Measurements from ENCODE around the gene NEDD9. TPM values are rescaled to one million over a fixed set of nuclear protein-coding genes. Genes with fewer than 3 reads are reported as not detected.

Gene NEDD9
- total and polyA plus RNA-seq, 4 donors = 7.5 to 16.8 (median 11.7) TPM

GRCh38 chr6:11268978-11269377, 36.5 kb upstream of the NEDD9 start:
- Histone ChIP-seq H3K27ac (ENCODE audit: low read depth in 1 of 2, low read length in 2 of 2) (no peak overlapping the region), H3K4me3 (ENCODE audit: low read depth in 1 of 3, low read length in 3 of 3) (no peak overlapping the region), H3K9me3 (ENCODE audit: control insufficient read depth in 4 of 4, low read length in 3 of 4) (no peaks in the 10 kb centered on the region), H3K36me3 (ENCODE audit: control insufficient read depth in 4 of 4, insufficient read depth in 3 of 4, low read depth in 1 of 4, low read length in 3 of 4) (no peaks in the 10 kb centered on the region), H3K27me3 (ENCODE audit: control insufficient read depth in 4 of 4, insufficient read depth in 4 of 4, low read length in 3 of 4) (no peaks in the 10 kb centered on the region), H3K4me1 (ENCODE audit: control insufficient read depth in 4 of 4, insufficient read depth in 4 of 4, low read length in 3 of 4) (peaks cover 2 to 7% (median 4%) of the 10 kb centered on the region in 4 donors), H3K9ac (ENCODE audit: low read depth in 1 of 2, low read length in 2 of 2) (peak overlapping the region in 1 of 2 donors; percentile 3)
- WGBS = 85% methylated on average over 4 of the region's 4 CpGs
- TF ChIP-seq TAF1 (conservative IDR thresholded peaks at IDR 0.05) (no peak), HNF4A (conservative IDR thresholded peaks at IDR 0.05) (no peak), MAX (IDR thresholded peaks at IDR 0.05) (no peak), JUND (IDR thresholded peaks at IDR 0.05) (no peak), HNF4G (IDR thresholded peaks at IDR 0.05) (no peak), FOXA1 (IDR thresholded peaks at IDR 0.05) (no peak), EGR1 (IDR thresholded peaks at IDR 0.05; ENCODE audit: low read depth in 2 of 2) (no peak), NR2F2 (IDR thresholded peaks at IDR 0.05) (no peak), ZBTB33 (IDR thresholded peaks at IDR 0.05) (no peak), YY1 (IDR thresholded peaks at IDR 0.05) (no peak)
- no peak for DNase-seq (ENCODE audit: low spot score)

GRCh38 chr6:11266926-11267325, 34.5 kb upstream of the NEDD9 start:
- DNase-seq (ENCODE audit: low spot score) = no peak
- no peak overlapping the region for H3K9ac ChIP-seq (ENCODE audit: low read depth in 1 of 2, low read length in 2 of 2)
- H3K27me3 ChIP-seq (ENCODE audit: control insufficient read depth in 4 of 4, insufficient read depth in 4 of 4, low read length in 3 of 4) = no peaks in the 10 kb centered on the region
- WGBS = 82% methylated on average over 3 of the region's 3 CpGs
- H3K36me3 ChIP-seq (ENCODE audit: control insufficient read depth in 4 of 4, insufficient read depth in 3 of 4, low read depth in 1 of 4, low read length in 3 of 4) = no peaks in the 10 kb centered on the region
- H3K9me3 ChIP-seq (ENCODE audit: control insufficient read depth in 4 of 4, low read length in 3 of 4) = no peaks in the 10 kb centered on the region
- no peak overlapping the region for H3K4me3 ChIP-seq (ENCODE audit: low read depth in 1 of 3, low read length in 3 of 3)
- TF ChIP-seq RXRA (IDR thresholded peaks at IDR 0.05) = no peak
- no peak for TF ChIP-seq YY1 (IDR thresholded peaks at IDR 0.05)
- no peak for TF ChIP-seq MAX (IDR thresholded peaks at IDR 0.05)
- TF ChIP-seq ZBTB33 (IDR thresholded peaks at IDR 0.05) = no peak
- no peak for TF ChIP-seq FOXA1 (IDR thresholded peaks at IDR 0.05)
- TF ChIP-seq CTCF (IDR thresholded peaks at IDR 0.05; ENCODE audit: low read depth, low read length, missing input control) = no peak
- TF ChIP-seq JUND (IDR thresholded peaks at IDR 0.05) = no peak
- TF ChIP-seq NR2F2 (IDR thresholded peaks at IDR 0.05) = no peak
- TF ChIP-seq HNF4G (IDR thresholded peaks at IDR 0.05) = no peak
- no peak for TF ChIP-seq HNF4A (conservative IDR thresholded peaks at IDR 0.05)
- no peak for TF ChIP-seq EGR1 (IDR thresholded peaks at IDR 0.05; ENCODE audit: low read depth in 2 of 2)
- peaks cover 4 to 14% (median 5%) of the 10 kb centered on the region in 4 donors for H3K4me1 ChIP-seq (ENCODE audit: control insufficient read depth in 4 of 4, insufficient read depth in 4 of 4, low read length in 3 of 4)
- no peak overlapping the region for H3K27ac ChIP-seq (ENCODE audit: low read depth in 1 of 2, low read length in 2 of 2)

Measured in liver (tissue), 9 donors.